HCT116 (cell line): ENCODE results near the gene UCK1. TPM values are rescaled to one million over a fixed set of nuclear protein-coding genes. Genes with fewer than 3 reads are reported as not detected.

Source experiments
- ATAC-seq: fragments of 200-7000 bp; cut with Tn5 transposase; 2 replicates; pipeline ENCODE4 v1.9.1; 2020; ENCODE audit warnings: mild to moderate bottlenecking, moderate library complexity
- BruUV-seq: library from RNA; stranded (reverse); fragments of 400-500 nt; replicated peaks from 2 replicates; lab custom pipeline; 2021; lab: Mats Ljungman, UMichigan
- CTCF ChIA-PET: fragments of 300-600 bp; sonication (Branson Sonifier 250); formaldehyde crosslinking; loops from one replicate; lab custom pipeline; 2021; ENCODE audit warnings: antibody characterized with exemption; lab: Charles Lee
- POLR2A ChIA-PET: fragments of 300-600, 350-600 bp; sonication (Branson Sonifier 250); formaldehyde crosslinking; loops from one replicate; lab custom pipeline; 2021; ENCODE audit warnings: antibody characterized with exemption; lab: Charles Lee
- RAD21 ChIA-PET, 2 experiments: fragments of 300-600 bp; sonication (Branson Sonifier 250); formaldehyde crosslinking; loops; one replicate each; lab custom pipeline; 2023; ENCODE audit warnings: low total read pairs in 2 of 2; ENCODE audit not compliant: uncharacterized antibody in 2 of 2, unreplicated experiment in 2 of 2, low non-redundant PET in 1 of 2; lab: Charles Lee
- DNase-seq: peaks from one replicate; pipeline ENCODE4 v3.0.0-alpha.2; 2010; ENCODE audit warnings: low read depth, low spot score
- H2AFZ ChIP-seq: fragments of 200-600 bp; shearing (Covaris generic), sonication (generic); 2 replicates; pipeline ENCODE4 v1.6.1; 2017; ENCODE audit warnings: low read depth, mixed run types, mixed read lengths, antibody characterized with exemption, low read length; ENCODE audit not compliant: poor library complexity, severe bottlenecking
- H3K27ac ChIP-seq: 2 replicates; pipeline ENCODE4 v1.5.1; 2012; ENCODE audit warnings: low read depth, low read length
- H3K27me3 ChIP-seq: fragments of 200-600 bp; sonication (generic); 2 replicates; pipeline ENCODE4 v1.6.1; 2016; ENCODE audit warnings: mixed run types, low read length, mixed read lengths; ENCODE audit not compliant: insufficient read depth
- H3K36me3 ChIP-seq, 2 experiments: fragments of 200-500 bp in 1 of 2; fragments of 200-600 bp in 1 of 2; sonication (Bioruptor generic) in 1 of 2; sonication (generic) in 1 of 2; 2 replicates each; pipeline versions ENCODE4 v1.5.1 to v1.6.1; 2014 to 2016; ENCODE audit warnings: low read length in 2 of 2, inconsistent platforms in 1 of 2, mixed read lengths in 1 of 2, mixed run types in 1 of 2; ENCODE audit not compliant: insufficient read depth in 2 of 2, control insufficient read depth in 1 of 2
- H3K4me1 ChIP-seq, 2 experiments: fragments of 200-600 bp in 1 of 2; sonication (generic) in 1 of 2; 2 replicates each; pipeline versions ENCODE4 v1.5.1 to v1.6.1; 2012 to 2017; ENCODE audit warnings: low read length in 2 of 2, inconsistent platforms in 1 of 2, mild to moderate bottlenecking in 1 of 2, mixed read lengths in 1 of 2, mixed run types in 1 of 2, moderate library complexity in 1 of 2; ENCODE audit not compliant: insufficient read depth in 2 of 2, control insufficient read depth in 1 of 2
- H3K4me2 ChIP-seq: fragments of 200-600 bp; sonication (generic); 2 replicates; pipeline ENCODE4 v1.6.1; 2017; ENCODE audit warnings: mixed run types, low read length, mixed read lengths
- H3K4me3 ChIP-seq, 2 experiments: fragments of 200-600 bp in 1 of 2; sonication (generic) in 1 of 2; replicated peaks in 1 of 2; 2 replicates each; pipeline ENCODE4 v1.5.1; 2011 to 2016; ENCODE audit warnings: low read length in 2 of 2, control low read depth in 1 of 2, low read depth in 1 of 2, mild to moderate bottlenecking in 1 of 2, mixed read lengths in 1 of 2, mixed run types in 1 of 2
- H3K79me2 ChIP-seq: fragments of 200-600 bp; sonication (generic); 2 replicates; pipeline ENCODE4 v1.6.1; 2017; ENCODE audit warnings: mild to moderate bottlenecking, mixed run types, low read length, moderate library complexity, mixed read lengths; ENCODE audit not compliant: insufficient read depth
- H3K9ac ChIP-seq: fragments of 200-600 bp; sonication (generic); 2 replicates; pipeline ENCODE4 v1.6.1; 2016; ENCODE audit warnings: low read length, mixed read lengths
- H3K9me2 ChIP-seq: fragments of 200-600 bp; sonication (generic), shearing (Covaris generic); 2 replicates; pipeline ENCODE4 v1.6.1; 2017; ENCODE audit warnings: mixed run types, mild to moderate bottlenecking, moderate library complexity; ENCODE audit not compliant: insufficient read depth
- H3K9me3 ChIP-seq, 2 experiments: fragments of 200-500 bp in 1 of 2; fragments of 200-600 bp in 1 of 2; sonication (Bioruptor generic) in 1 of 2; sonication (generic) in 1 of 2; 2 replicates each; pipeline ENCODE4 v1.6.1; 2014 to 2017; ENCODE audit warnings: low read length in 2 of 2, mixed read lengths in 2 of 2, inconsistent platforms in 1 of 2, low read depth in 1 of 2, mild to moderate bottlenecking in 1 of 2, mixed run types in 1 of 2, moderate library complexity in 1 of 2; ENCODE audit not compliant: control insufficient read depth in 1 of 2, insufficient read depth in 1 of 2
- H4K20me1 ChIP-seq: fragments of 200-600 bp; sonication (generic), shearing (Covaris generic); 2 replicates; pipeline ENCODE4 v1.6.1; 2017; ENCODE audit warnings: mixed run types, mild to moderate bottlenecking, moderate library complexity; ENCODE audit not compliant: insufficient read depth
- ATF3 ChIP-seq: IDR thresholded peaks from 2 replicates; pipeline ENCODE4 v1.6.1; 2012
- CBX3 ChIP-seq: IDR thresholded peaks from 2 replicates; pipeline ENCODE4 v1.6.1; 2012; ENCODE audit warnings: low read depth
- CEBPB ChIP-seq: IDR thresholded peaks from 2 replicates; pipeline ENCODE4 v1.6.1; 2012; ENCODE audit warnings: low read depth
- CTCF ChIP-seq, 3 experiments: fragments of 200-600 bp in 1 of 3; sonication (generic) in 1 of 3; IDR thresholded peaks in 2 of 3; conservative IDR thresholded peaks in 1 of 3; 2 replicates each; pipeline ENCODE4 v1.5.1; 2012 to 2017; ENCODE audit warnings: low read depth in 2 of 3, low read length in 2 of 3, antibody characterized with exemption in 1 of 3, borderline replicate concordance in 1 of 3, control low read depth in 1 of 3, mild to moderate bottlenecking in 1 of 3, mixed read lengths in 1 of 3, mixed run types in 1 of 3, moderate library complexity in 1 of 3; ENCODE audit not compliant: insufficient read depth in 1 of 3
- EGR1 ChIP-seq: IDR thresholded peaks from 2 replicates; pipeline ENCODE4 v1.6.1; 2012; ENCODE audit warnings: low read depth
- EZH2 ChIP-seq: fragments of 200-600 bp; sonication (generic); IDR thresholded peaks from 2 replicates; pipeline ENCODE4 v1.6.1; 2017; ENCODE audit warnings: antibody characterized with exemption, mixed run types
- EZH2phosphoT487 ChIP-seq: fragments of 200-600 bp; IDR thresholded peaks from 2 replicates; pipeline ENCODE4 v1.6.1; 2018; ENCODE audit warnings: antibody characterized with exemption, borderline replicate concordance
- RAD21 ChIP-seq: IDR thresholded peaks from 2 replicates; pipeline ENCODE4 v1.6.1; 2012; ENCODE audit warnings: low read depth, mild to moderate bottlenecking
- REST ChIP-seq: IDR thresholded peaks from 2 replicates; pipeline ENCODE4 v1.6.1; 2012; ENCODE audit warnings: low read depth
- SIN3A ChIP-seq: IDR thresholded peaks from 2 replicates; pipeline ENCODE4 v1.6.1; 2012; ENCODE audit warnings: low read depth
- SP1 ChIP-seq: IDR thresholded peaks from 2 replicates; pipeline ENCODE4 v1.6.1; 2012; ENCODE audit warnings: low read depth
- SRF ChIP-seq: IDR thresholded peaks from 2 replicates; pipeline ENCODE4 v1.6.1; 2012; ENCODE audit warnings: low read depth
- YY1 ChIP-seq: IDR thresholded peaks from 2 replicates; pipeline ENCODE4 v1.6.1; 2011; ENCODE audit warnings: low read length, low read depth, moderate library complexity, mild to moderate bottlenecking; ENCODE audit not compliant: insufficient replicate concordance; ENCODE audit errors: extremely low read depth
- ZFX ChIP-seq: fragments of 450-650 bp; IDR thresholded peaks from 2 replicates; pipeline ENCODE4 v1.6.1; 2017
- intact Hi-C: fragments of 100-400 bp; cut with micrococcal nuclease; formaldehyde crosslinking; loops from 2 replicates; pipeline ENCODE4 v1.10.0; 2022
- total RNA-seq: library from RNA; stranded (reverse); gene quantifications from one replicate; pipeline ENCODE4 v1.2.1, GENCODE V29; 2021; ENCODE audit not compliant: unreplicated experiment
- TF ChIP-seq, protein P1 (sequence below): IDR thresholded peaks from 2 replicates; pipeline ENCODE4 v1.6.1; 2012

The UCK1 gene
- total RNA-seq, 1 experiment from 2014 or later: 17.5 TPM

DNA sequence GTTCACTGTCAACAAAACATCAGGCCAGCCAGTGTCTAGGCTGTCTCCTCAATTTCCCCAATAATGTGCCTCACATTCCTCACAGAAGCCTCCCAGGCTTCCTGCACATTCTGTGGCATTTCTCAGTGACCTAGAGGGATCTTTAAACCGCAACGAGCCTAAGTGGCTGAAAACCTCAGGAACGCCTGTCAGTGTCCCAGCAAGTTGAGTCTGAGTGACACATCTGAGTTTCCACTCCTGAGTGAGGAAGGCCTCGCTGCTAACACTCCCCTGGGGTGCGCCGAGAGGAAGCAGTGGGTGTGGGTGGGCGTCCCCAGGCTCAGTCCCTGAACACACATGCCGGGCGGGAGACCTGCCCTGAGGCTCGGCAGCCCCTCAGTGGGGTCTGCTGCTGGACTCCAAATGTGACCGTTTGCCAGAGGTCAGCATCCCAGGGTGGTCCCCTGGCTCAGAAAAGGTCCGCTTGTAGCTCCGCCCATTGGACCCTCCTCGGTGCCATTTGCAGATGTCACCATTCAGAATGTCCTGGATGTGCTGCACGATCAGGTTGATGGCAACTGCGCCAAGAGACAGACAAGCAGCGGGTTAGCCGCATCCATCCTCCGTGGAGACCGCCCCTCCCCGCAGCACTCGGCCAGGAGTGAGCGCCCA lies 6.3 kb downstream of the UCK1 start:
- Histone ChIP-seq H3K79me2 (peaks cover 2% of the 10 kb centered on the region; the same call in 1 of the 2 replicates), H3K9ac (no peak overlapping the region), H3K9me3 (no peaks in the 10 kb centered on the region), H3K27me3 (no peaks in the 10 kb centered on the region), H4K20me1 (no peaks in the 10 kb centered on the region), H3K4me1 (peaks cover 0 to under 1% of the 10 kb centered on the region in 2 experiments; a peak in 1 of 4 replicates), H3K27ac (no peak overlapping the region), H3K4me2 (no peak overlapping the region), H2AFZ (no peak overlapping the region), H3K9me2 (no peaks in the 10 kb centered on the region), H3K36me3 (peaks cover 10 to 24% of the 10 kb centered on the region in 2 experiments; a peak in 3 of 4 replicates), H3K4me3 (no peak overlapping the region)
- DNase-seq: no peak
- POLR2A ChIA-PET: no interaction called here
- no TSS peak for BruUV-seq
- TF ChIP-seq SIN3A (no peak), SP1 (no peak), ATF3 (no peak), RAD21 (no peak), EZH2phosphoT487 (no peak), CTCF (IDR thresholded peaks at IDR 0.05 in 2 of 3, conservative IDR thresholded peaks at IDR 0.05 in 1 of 3; ENCODE audit: borderline replicate concordance in 1 of 3, insufficient read depth in 1 of 3, low read depth in 2 of 3, low read length in 2 of 3) (no peak), ZFX (no peak), YY1 (no peak), SRF (no peak), EGR1 (no peak), CEBPB (no peak), REST (no peak), CBX3 (no peak), EZH2 (no peak)
- TF ChIP-seq, protein P1, sequence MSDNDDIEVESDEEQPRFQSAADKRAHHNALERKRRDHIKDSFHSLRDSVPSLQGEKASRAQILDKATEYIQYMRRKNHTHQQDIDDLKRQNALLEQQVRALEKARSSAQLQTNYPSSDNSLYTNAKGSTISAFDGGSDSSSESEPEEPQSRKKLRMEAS: no peak
- RAD21 ChIA-PET: no interaction called here
- intact Hi-C loops: no loop called here
- ATAC-seq: no peak
- CTCF ChIA-PET: no interaction called here
